HCT116 (cell line): ENCODE measurements around the gene GMPR2. TPM values are rescaled to one million over a fixed set of nuclear protein-coding genes. Genes with fewer than 3 reads are reported as not detected.
"Not testable (repeated sequence)": the region's sequence is repeated elsewhere in the genome, so short reads cannot be mapped to it uniquely, and the experiment has no call there.

ENCODE experiments used
- ATAC-seq: fragments of 200-7000 bp; cut with Tn5 transposase; 2 replicates; pipeline ENCODE4 v1.9.1; 2020; ENCODE audit warnings: mild to moderate bottlenecking, moderate library complexity
- BruUV-seq: library from RNA; stranded (reverse); fragments of 400-500 nt; replicated peaks from 2 replicates; lab custom pipeline; 2021; lab: Mats Ljungman, UMichigan
- CTCF ChIA-PET: fragments of 300-600 bp; sonication (Branson Sonifier 250); formaldehyde crosslinking; loops from one replicate; lab custom pipeline; 2021; ENCODE audit warnings: antibody characterized with exemption; lab: Charles Lee
- POLR2A ChIA-PET: fragments of 300-600, 350-600 bp; sonication (Branson Sonifier 250); formaldehyde crosslinking; loops from one replicate; lab custom pipeline; 2021; ENCODE audit warnings: antibody characterized with exemption; lab: Charles Lee
- RAD21 ChIA-PET, 2 experiments: fragments of 300-600 bp; sonication (Branson Sonifier 250); formaldehyde crosslinking; loops; one replicate each; lab custom pipeline; 2023; ENCODE audit warnings: low total read pairs in 2 of 2; ENCODE audit not compliant: uncharacterized antibody in 2 of 2, unreplicated experiment in 2 of 2, low non-redundant PET in 1 of 2; lab: Charles Lee
- DNase-seq: peaks from one replicate; pipeline ENCODE4 v3.0.0-alpha.2; 2010; ENCODE audit warnings: low read depth, low spot score
- H2AFZ ChIP-seq: fragments of 200-600 bp; shearing (Covaris generic), sonication (generic); 2 replicates; pipeline ENCODE4 v1.6.1; 2017; ENCODE audit warnings: low read depth, mixed run types, mixed read lengths, antibody characterized with exemption, low read length; ENCODE audit not compliant: poor library complexity, severe bottlenecking
- H3K27ac ChIP-seq: 2 replicates; pipeline ENCODE4 v1.5.1; 2012; ENCODE audit warnings: low read depth, low read length
- H3K27me3 ChIP-seq: fragments of 200-600 bp; sonication (generic); 2 replicates; pipeline ENCODE4 v1.6.1; 2016; ENCODE audit warnings: mixed run types, low read length, mixed read lengths; ENCODE audit not compliant: insufficient read depth
- H3K36me3 ChIP-seq, 2 experiments: fragments of 200-500 bp in 1 of 2; fragments of 200-600 bp in 1 of 2; sonication (Bioruptor generic) in 1 of 2; sonication (generic) in 1 of 2; 2 replicates each; pipeline versions ENCODE4 v1.5.1 to v1.6.1; 2014 to 2016; ENCODE audit warnings: low read length in 2 of 2, inconsistent platforms in 1 of 2, mixed read lengths in 1 of 2, mixed run types in 1 of 2; ENCODE audit not compliant: insufficient read depth in 2 of 2, control insufficient read depth in 1 of 2
- H3K4me1 ChIP-seq, 2 experiments: fragments of 200-600 bp in 1 of 2; sonication (generic) in 1 of 2; 2 replicates each; pipeline versions ENCODE4 v1.5.1 to v1.6.1; 2012 to 2017; ENCODE audit warnings: low read length in 2 of 2, inconsistent platforms in 1 of 2, mild to moderate bottlenecking in 1 of 2, mixed read lengths in 1 of 2, mixed run types in 1 of 2, moderate library complexity in 1 of 2; ENCODE audit not compliant: insufficient read depth in 2 of 2, control insufficient read depth in 1 of 2
- H3K4me2 ChIP-seq: fragments of 200-600 bp; sonication (generic); 2 replicates; pipeline ENCODE4 v1.6.1; 2017; ENCODE audit warnings: mixed run types, low read length, mixed read lengths
- H3K4me3 ChIP-seq, 2 experiments: fragments of 200-600 bp in 1 of 2; sonication (generic) in 1 of 2; replicated peaks in 1 of 2; 2 replicates each; pipeline ENCODE4 v1.5.1; 2011 to 2016; ENCODE audit warnings: low read length in 2 of 2, control low read depth in 1 of 2, low read depth in 1 of 2, mild to moderate bottlenecking in 1 of 2, mixed read lengths in 1 of 2, mixed run types in 1 of 2
- H3K79me2 ChIP-seq: fragments of 200-600 bp; sonication (generic); 2 replicates; pipeline ENCODE4 v1.6.1; 2017; ENCODE audit warnings: mild to moderate bottlenecking, mixed run types, low read length, moderate library complexity, mixed read lengths; ENCODE audit not compliant: insufficient read depth
- H3K9ac ChIP-seq: fragments of 200-600 bp; sonication (generic); 2 replicates; pipeline ENCODE4 v1.6.1; 2016; ENCODE audit warnings: low read length, mixed read lengths
- H3K9me2 ChIP-seq: fragments of 200-600 bp; sonication (generic), shearing (Covaris generic); 2 replicates; pipeline ENCODE4 v1.6.1; 2017; ENCODE audit warnings: mixed run types, mild to moderate bottlenecking, moderate library complexity; ENCODE audit not compliant: insufficient read depth
- H3K9me3 ChIP-seq, 2 experiments: fragments of 200-500 bp in 1 of 2; fragments of 200-600 bp in 1 of 2; sonication (Bioruptor generic) in 1 of 2; sonication (generic) in 1 of 2; 2 replicates each; pipeline ENCODE4 v1.6.1; 2014 to 2017; ENCODE audit warnings: low read length in 2 of 2, mixed read lengths in 2 of 2, inconsistent platforms in 1 of 2, low read depth in 1 of 2, mild to moderate bottlenecking in 1 of 2, mixed run types in 1 of 2, moderate library complexity in 1 of 2; ENCODE audit not compliant: control insufficient read depth in 1 of 2, insufficient read depth in 1 of 2
- H4K20me1 ChIP-seq: fragments of 200-600 bp; sonication (generic), shearing (Covaris generic); 2 replicates; pipeline ENCODE4 v1.6.1; 2017; ENCODE audit warnings: mixed run types, mild to moderate bottlenecking, moderate library complexity; ENCODE audit not compliant: insufficient read depth
- EGR1 ChIP-seq: IDR thresholded peaks from 2 replicates; pipeline ENCODE4 v1.6.1; 2012; ENCODE audit warnings: low read depth
- JUND ChIP-seq: IDR thresholded peaks from 2 replicates; pipeline ENCODE4 v1.6.1; 2012
- MAX ChIP-seq: IDR thresholded peaks from 2 replicates; pipeline ENCODE4 v1.6.1; 2012
- POLR2AphosphoS5 ChIP-seq: IDR thresholded peaks from 2 replicates; pipeline ENCODE4 v1.6.1; 2011; ENCODE audit warnings: mild to moderate bottlenecking, low read depth, low read length, moderate library complexity
- SRF ChIP-seq: IDR thresholded peaks from 2 replicates; pipeline ENCODE4 v1.6.1; 2012; ENCODE audit warnings: low read depth
- intact Hi-C: fragments of 100-400 bp; cut with micrococcal nuclease; formaldehyde crosslinking; loops from 2 replicates; pipeline ENCODE4 v1.10.0; 2022
- total RNA-seq: library from RNA; stranded (reverse); gene quantifications from one replicate; pipeline ENCODE4 v1.2.1, GENCODE V29; 2021; ENCODE audit not compliant: unreplicated experiment

The GMPR2 gene
- total RNA-seq, 1 experiment from 2014 or later: 66.9 TPM

GRCh38 chr14:24198814-24199524 lies 33.8 kb upstream of the GMPR2 start:
- no peak overlapping the region for H3K4me2 ChIP-seq
- H2AFZ ChIP-seq: no peak overlapping the region
- BruUV-seq: no TSS peak
- no peaks in the 10 kb centered on the region for H3K27me3 ChIP-seq
- peaks cover 14 to 26% of the 10 kb centered on the region in 2 experiments for H3K4me1 ChIP-seq
- CTCF ChIA-PET: no interaction called here
- peaks cover 3 to 10% of the 10 kb centered on the region in 2 experiments; a peak in 1 of 4 replicates for H3K9me3 ChIP-seq
- H3K36me3 ChIP-seq: peaks cover 0 to 15% of the 10 kb centered on the region in 2 experiments; a peak in 2 of 4 replicates
- no peak overlapping the region for H3K27ac ChIP-seq
- H3K4me3 ChIP-seq: no peak overlapping the region
- ATAC-seq (no peak), DNase-seq (no peak)
- no peak overlapping the region for H3K9ac ChIP-seq
- H4K20me1 ChIP-seq: no peaks in the 10 kb centered on the region
- RAD21 ChIA-PET: no interaction called here
- TF ChIP-seq EGR1 (no peak), JUND (no peak), POLR2AphosphoS5 (no peak), SRF (no peak), MAX (no peak)
- intact Hi-C loops: no loop called here
- H3K9me2 ChIP-seq: no peaks in the 10 kb centered on the region
- peaks cover 24% of the 10 kb centered on the region for H3K79me2 ChIP-seq
- POLR2A ChIA-PET: no interaction called here

GRCh38 chr14:24202538-24202937 lies 30.2 kb upstream of the GMPR2 start:
- H3K36me3 ChIP-seq: peaks cover 3 to 35% of the 10 kb centered on the region in 2 experiments
- ATAC-seq, H3K4me1 ChIP-seq, BruUV-seq, intact Hi-C loops, H3K9ac ChIP-seq, CTCF ChIA-PET, POLR2A ChIA-PET, DNase-seq, RAD21 ChIA-PET, H3K9me2 ChIP-seq, H3K27me3 ChIP-seq, H3K4me2 ChIP-seq, H4K20me1 ChIP-seq, H2AFZ ChIP-seq, H3K27ac ChIP-seq, H3K4me3 ChIP-seq, H3K79me2 ChIP-seq: not testable (repeated sequence)
- peaks cover 3 to 10% of the 10 kb centered on the region in 2 experiments; a peak in 1 of 4 replicates for H3K9me3 ChIP-seq

- POLR2A ChIA-PET, H3K4me1 ChIP-seq, H3K79me2 ChIP-seq, H2AFZ ChIP-seq, intact Hi-C loops, BruUV-seq, H4K20me1 ChIP-seq, H3K27me3 ChIP-seq, RAD21 ChIA-PET, H3K27ac ChIP-seq, H3K4me3 ChIP-seq, H3K9ac ChIP-seq, ATAC-seq, H3K9me2 ChIP-seq, H3K4me2 ChIP-seq, CTCF ChIA-PET, DNase-seq: not testable (repeated sequence)
- peaks cover 3 to 35% of the 10 kb centered on the region in 2 experiments for H3K36me3 ChIP-seq
- H3K9me3 ChIP-seq: peaks cover 3 to 10% of the 10 kb centered on the region in 2 experiments; a peak in 1 of 4 replicates
These were observed 29.4 kb upstream of the GMPR2 start for GRCh38 chr14:24203249-24203886.
